Spleen (tissue), 7 donors: ENCODE measurements around the gene SLC7A6OS.

Experiments used
- CTCF ChIP-seq, 11 experiments: fragments of 200-600 bp in 7 of 11; fragments of 450-650 bp in 4 of 11; sonication (generic) in 4 of 11; IDR thresholded peaks in 8 of 11; conservative IDR thresholded peaks in 3 of 11; 1 replicate in 7 of 11; 2 replicates in 4 of 11; pipeline versions ENCODE4 v1.4.0 to v1.8.0; 2016 to 2021; ENCODE audit warnings: antibody characterized with exemption in 11 of 11, inconsistent platforms in 4 of 11, mild to moderate bottlenecking in 1 of 11
- POLR2A ChIP-seq, 3 donors: fragments of 450-650 bp; IDR thresholded peaks; one replicate each; pipeline ENCODE4 v1.5.1; 2017; ENCODE audit warnings: antibody characterized with exemption in 3 of 3, mild to moderate bottlenecking in 1 of 3
- POLR2AphosphoS5 ChIP-seq, 3 donors: sonication (generic); formaldehyde crosslinking; IDR thresholded peaks; one replicate each; pipeline ENCODE4 v1.5.1; 2017; ENCODE audit warnings: antibody characterized with exemption in 3 of 3
- donor health status: DM: no; HTN: no; CAD: no; lungs with moderate emphysema.
- donor health status: DM: no; HTN: no; CAD: no.
- donor health status: DM: no; HTN: no; CAD: no.

DNA sequence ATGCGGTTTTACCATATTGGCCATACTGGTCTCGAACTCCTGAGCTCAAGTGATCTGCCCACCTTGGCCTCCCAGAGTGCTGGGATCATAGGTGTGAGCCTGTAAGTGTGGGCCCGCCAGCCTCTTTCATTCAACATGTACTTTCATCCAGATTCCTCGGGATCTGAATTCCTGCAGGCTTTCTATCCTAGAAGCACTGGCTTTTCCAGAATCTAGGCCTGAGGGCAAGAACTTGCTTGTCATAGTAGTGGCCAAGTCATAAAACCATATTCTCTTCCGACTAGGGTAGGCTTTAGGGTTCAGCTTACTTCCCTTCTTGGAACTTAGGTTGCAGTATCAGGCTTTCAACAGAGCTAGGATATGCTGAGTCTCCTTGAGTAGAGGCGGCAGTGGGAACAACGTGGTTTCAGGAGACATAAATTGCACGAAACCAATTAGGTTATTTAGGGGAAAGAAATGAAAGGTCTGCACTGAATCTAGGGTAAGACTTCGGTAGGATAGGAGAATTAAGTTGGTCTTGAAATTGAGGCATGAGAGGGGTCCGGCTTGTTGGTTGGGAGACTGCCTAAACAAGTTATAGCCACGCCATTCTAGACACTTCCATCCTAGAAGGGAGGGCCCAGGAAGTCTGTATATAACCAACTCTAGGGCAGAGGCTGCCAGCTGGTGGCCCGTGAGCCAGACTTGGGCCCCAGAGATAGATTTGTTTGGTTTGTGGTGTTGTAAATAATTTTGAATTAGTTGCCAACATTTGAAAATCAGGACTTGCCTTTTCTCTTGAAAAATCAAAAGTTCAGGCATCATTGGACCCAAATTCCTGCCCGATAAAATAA lies 30.8 kb downstream of the SLC7A6OS start:
- TF ChIP-seq CTCF (IDR thresholded peaks at IDR 0.05 in 8 of 11, conservative IDR thresholded peaks at IDR 0.05 in 3 of 11): no peak
- TF ChIP-seq POLR2A (IDR thresholded peaks at IDR 0.05): no peak
- TF ChIP-seq POLR2AphosphoS5 (IDR thresholded peaks at IDR 0.05): no peak
